ENCODE data around the gene B3GNT3.
"Not testable (repeated sequence)": the region's sequence is repeated elsewhere in the genome, so short reads cannot be mapped to it uniquely, and the experiment has no call there.

The B3GNT3 gene

GRCh38 chr19:17767559-17767958 is 27.4 kb upstream of the B3GNT3 start:
- no peak for DNase-seq

DNA sequence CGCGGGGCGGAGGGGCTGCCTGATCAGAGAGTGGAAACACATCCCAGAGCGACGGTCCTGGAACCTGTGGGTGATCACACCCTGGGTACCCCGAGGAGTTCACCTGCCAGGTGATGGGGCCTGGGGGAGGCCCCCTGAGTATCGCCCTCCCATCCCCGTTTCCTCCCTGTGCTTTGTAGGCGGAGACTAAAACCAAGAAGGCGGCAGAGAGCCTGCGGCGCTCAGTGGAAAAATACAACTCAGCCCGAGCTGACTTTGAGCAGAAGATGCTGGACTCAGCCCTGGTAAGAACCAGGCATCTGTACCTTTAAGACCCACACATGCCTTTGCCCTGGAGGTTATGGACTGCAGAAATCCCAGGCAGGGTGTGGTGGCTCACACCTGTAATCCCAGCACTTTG is 24.3 kb upstream of the B3GNT3 start:
- no peak for DNase-seq

- no peak for DNase-seq
Measured at GRCh38 chr19:17772172-17772571, 22.8 kb upstream of the B3GNT3 start.

- DNase-seq, result peak; percentile 38 to 43
Measured at GRCh38 chr19:17775245-17775927, 19.6 kb upstream of the B3GNT3 start.

DNA sequence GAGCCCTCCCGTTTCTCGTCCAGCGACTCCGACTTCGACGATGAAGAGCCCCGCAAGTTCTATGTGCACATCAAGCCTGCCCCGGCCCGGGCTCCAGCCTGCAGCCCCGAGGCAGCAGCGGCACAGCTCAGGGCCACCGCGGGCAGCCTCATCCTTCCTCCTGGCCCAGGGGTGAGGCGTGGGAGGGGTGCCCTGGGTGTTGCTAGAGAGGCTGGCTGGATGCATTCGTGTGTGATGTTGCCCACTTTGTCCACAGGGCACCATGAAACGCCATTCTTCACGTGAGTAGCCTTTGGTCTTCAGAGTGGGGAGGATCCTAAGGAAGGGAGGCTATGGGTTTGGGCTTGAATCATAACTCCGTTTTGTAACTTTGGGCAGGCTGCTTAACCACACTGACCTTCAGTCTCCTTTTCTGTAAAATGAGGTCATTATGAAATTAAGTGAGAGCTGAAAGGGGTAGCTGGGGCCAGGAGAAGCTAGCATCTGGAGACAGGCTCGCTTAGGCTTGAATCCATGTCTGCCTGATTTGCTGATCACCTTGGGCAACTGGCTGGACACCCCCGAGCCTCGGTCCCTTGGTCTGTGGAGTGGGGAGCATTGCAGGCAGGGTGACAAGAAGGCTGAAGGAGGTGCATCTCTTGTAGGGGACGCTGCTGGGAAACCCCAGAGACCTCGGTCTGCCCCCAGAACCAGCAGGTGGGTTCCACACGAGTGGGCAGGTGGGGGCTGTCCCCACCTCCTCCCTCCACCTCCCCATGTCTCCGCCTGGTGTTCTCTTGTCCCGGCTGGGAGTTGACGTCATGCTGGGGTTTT is 18.7 kb upstream of the B3GNT3 start:
- no peak for DNase-seq

DNA sequence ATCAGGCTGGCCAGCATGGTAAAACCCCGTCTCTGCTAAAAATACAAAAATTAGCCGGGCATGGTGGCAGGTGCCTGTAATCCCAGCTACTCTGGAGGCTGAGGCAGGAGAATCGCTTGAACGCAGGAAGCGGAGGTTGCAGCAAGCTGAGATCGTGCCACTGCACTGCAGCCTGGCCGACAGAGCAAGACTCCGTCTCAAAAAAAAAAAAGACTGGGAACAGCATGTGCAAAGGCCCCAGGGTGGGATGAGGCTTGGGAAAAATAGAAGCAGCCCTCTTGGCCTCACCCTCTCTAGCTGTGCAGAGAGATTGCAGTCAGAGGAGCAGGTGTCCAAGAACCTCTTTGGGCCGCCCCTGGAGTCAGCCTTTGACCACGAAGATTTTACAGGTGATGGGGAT is 17.1 kb upstream of the B3GNT3 start:
- DNase-seq, result not testable (repeated sequence)

DNA sequence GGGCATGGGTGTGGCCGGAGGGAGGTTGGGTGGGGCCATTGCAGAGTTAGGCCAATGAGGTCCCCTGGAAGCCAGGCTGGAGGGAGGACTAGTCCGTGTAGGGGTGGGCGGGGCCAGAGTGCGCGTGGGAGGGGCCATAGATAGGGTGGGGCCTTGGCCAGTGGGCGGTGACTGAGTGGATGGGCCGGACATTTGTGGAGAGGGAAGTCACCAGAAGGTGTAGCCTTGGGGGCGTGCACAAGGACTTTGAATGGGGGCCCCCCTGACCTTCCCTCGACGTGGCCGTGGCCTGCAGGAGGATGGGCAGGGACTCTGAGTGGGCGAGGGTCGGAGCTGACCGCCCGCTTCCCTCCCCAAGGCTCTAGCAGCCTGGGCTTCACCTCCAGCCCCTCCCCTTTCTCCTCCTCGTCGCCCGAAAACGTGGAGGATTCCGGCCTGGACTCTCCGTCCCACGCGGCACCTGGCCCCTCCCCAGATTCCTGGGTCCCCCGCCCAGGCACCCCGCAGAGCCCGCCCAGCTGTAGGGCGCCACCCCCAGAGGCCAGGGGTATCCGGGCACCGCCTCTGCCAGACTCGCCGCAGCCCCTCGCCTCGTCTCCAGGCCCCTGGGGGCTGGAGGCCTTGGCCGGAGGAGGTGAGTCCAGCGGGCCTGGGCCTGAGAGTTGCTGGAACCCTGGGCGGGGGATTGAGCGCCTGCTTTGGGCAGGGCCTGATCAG is 16.5 kb upstream of the B3GNT3 start:
- DNase-seq, result peak; percentile 55 to 61

DNA sequence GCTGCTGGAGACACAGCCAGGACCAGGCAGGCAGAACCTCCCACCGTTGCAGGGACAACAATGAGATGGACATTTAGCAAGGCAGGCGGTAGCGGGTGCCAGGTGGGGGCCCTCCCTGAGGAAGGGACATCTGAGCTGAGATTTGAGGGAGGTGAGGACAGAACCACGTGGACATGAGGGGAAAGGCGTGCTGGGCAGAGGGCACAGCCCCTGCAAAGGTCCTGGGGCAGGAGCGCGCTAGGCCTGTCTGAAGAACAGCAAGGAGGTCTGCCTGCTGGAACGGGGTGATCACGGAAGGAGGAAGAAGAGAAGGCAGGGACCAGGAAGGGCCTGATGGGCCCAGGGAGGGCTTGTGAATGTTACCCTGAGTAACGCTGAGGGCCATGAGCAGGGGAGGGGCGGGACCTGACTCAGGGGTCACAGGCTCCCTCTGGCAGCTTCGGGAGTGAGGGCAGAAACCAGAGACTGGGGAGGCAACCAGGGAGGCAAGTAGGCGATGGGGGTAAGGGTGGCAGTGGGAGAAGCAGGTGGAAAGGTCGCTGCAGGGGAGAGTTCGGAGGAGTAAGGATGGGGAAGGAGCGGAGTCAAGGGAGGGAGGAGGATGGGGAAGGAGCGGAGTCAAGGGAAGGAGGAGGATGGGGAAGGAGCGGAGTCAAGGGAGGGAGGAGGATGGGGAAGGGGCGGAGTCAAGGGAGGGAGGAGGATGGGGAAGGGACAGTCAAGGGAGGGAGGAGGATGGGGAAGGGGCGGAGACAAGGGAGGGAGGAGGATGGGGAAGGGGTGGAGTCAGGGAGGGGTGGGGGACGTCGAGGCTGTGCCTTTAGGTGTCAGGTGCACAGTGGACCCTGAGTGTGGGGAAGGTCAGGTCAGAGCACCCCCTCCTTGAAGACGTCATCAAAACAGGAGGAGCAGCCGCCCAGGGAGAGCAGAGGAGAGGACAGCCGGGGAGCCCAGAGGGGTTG is 15.7 kb upstream of the B3GNT3 start:
- no peak for DNase-seq

DNA sequence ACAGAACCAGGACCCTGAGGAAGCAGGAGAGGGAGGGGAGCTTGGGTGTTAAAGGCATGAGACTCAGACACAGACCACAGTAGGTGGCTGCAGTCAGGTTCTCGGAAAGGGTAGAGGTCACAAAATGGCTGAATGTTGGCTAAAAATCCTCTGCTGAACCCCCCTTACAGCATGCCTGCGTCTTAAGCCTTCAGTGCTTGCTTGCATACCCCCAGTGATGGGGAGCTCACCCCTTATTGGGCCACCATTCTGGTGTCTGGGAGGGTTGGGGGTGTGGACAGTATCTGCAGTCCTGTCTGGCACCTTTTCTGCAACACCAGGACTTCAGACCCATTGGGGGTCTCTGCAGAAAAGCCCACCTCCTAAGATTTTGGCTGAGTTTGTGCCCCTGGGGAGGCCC is 14.2 kb upstream of the B3GNT3 start:
- no peak for DNase-seq

DNA sequence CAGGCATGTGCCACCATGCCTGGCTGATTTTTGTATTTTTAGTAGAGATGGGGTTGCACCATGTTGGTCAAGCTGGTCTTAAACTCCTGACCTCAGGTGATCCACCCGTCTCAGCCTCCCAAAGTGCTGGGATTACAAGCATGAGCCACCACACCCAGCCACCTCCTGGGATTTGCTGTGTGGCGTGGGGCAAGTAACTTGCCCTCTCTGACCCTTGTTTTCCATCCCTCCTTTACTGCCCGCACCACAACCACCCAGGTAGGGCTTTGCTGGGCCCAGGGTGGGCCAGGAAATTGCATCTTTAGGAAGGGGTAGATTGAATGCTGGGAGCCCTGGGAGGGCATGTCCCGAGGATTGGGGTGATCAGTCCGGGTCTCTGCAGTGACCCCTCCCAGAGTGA is 11.2 kb upstream of the B3GNT3 start:
- not testable (repeated sequence) for DNase-seq

DNA sequence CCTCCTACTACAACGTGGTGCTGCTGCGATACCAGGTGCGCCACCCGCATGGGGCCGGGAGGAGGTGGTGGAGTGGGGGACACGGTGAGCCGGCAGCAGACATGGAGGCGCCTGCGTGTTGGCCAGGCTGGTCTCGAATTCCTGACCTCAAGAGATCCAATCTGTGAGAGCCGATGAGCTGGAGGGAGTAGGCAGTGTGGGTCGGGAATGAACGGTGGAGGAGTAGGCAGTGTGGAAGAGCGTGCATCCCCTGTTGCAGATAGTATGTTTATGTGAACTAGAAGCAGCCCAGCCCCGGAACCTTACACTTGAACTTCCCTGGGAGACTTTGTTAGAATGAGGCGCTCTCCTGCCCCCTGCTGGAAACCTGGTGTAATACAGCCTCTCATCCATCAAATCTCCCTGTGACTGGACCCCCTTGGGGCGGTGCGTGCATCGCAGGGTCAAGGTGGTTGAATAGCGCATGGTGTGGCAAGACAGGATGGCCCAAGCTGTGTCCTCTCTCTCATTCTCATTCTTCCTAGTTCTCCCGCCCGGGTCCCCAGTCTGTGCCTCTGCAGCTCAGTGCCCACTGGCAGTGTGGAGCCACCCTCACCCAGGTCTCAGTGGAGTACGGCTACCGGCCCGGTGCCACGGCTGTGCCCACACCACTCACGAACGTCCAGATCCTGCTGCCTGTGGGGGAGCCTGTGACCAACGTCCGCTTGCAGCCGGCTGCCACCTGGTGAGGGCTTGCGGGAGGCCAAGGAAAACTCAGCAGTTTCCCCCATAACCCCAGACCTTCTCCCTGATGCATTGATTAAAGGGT is 10.5 kb upstream of the B3GNT3 start:
- DNase-seq, result peak; percentile 75 to 76

DNA sequence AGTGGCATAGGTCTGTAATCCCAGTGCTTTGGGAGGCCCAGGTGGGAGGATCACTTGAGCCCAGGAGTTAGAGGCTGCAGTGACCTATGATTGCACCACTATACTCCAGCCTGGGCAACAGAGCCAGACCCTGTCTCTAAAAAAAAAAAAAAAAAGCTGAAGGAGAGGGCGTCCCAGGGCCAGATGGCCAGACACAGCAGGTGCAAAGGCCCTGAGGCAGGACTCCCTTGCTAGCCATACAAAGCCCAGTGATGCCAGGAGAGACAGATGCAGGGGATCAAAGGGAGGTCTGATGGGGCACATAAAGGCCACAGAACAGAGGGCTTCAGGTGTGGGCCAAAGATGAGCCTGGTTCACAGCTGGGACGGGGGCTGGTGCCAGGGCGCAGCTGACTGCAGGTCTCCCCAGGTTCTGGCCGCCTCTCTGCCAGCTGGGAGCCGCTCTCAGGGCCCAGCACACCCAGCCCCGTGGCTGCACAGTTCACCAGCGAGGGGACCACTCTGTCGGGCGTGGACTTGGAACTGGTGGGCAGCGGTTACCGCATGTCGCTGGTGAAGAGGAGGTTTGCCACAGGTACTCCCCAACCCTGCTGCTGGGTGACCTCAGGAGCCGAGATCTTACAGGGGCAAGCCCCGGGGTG is 7.5 kb upstream of the B3GNT3 start:
- no peak for DNase-seq

DNA sequence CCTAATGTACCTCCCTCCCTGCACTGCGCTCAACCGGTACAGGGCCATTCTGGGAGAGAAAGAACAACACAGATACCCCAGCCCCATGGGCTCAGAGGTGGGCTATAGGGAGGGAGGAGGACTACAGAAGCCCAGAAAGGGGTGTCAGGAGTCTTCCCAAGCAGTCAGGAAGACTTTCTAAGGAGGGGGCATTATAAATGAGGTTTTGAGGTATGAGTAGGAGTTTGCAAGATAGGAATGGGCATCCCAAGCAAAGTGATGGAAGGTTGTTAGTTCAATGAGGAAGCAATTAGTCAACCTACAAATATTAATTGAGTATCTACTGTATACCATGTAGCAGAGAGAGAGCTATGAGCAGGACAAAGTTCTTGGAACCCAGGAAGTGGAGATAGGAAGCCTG is 6.3 kb upstream of the B3GNT3 start:
- no peak for DNase-seq

DNA sequence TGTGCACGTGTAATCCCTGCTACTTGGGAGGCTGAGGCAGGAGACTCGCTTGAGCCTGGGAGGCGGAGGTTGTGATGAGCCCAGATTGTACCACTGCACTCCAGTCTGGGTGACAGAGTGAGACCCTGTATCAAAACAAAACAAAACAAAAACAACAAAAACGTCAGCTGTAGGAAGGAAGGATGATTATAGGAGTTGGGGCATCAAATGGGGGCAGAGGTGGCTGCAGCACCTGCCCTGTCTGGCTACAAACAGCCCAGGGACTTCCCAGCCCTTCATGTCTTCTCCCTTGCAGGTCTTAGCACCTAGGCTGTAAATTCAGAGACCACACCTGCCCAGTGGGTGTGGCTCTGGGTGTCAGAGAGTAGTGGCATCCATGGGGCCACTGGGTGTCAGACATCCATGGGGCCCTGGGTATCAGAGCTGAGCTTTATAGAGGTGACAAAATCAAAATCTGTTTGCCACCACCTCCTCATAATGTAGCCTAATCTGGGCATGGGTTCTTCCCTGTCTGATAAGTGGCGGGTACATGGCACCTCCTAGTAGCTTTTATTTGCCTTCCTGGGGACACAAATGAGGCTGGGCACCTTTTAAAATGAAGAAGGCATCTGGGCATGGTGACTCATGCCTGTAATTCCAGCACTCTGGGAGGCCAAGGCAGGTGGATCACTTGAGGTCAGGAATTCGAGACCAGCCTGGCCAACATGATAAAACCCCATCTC is 4.7 kb upstream of the B3GNT3 start:
- DNase-seq, result no peak

GRCh38 chr19:17794412-17794730 is 567 bp upstream of the B3GNT3 start:
- DNase-seq, result no peak

DNA sequence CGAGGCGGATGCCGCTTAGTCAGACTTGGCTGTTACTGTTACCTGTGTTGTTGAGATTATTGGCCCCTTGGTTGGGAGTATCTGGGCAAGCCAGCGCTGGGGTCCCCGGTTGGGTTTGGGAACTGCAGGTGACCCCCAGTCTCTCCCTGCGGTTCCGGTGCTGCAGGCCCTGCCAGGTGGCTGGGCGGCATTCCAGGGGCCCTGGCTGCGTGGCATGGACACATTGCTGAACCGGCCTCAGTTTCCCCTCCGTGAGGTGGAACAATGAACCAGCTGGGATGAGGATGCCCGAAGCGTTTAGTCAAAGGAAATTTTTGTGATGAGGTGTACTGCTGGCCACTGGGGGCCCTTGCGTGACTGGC is 538 bp downstream of the B3GNT3 start:
- DNase-seq, result no peak

- DNase-seq, result no peak
Measured at GRCh38 chr19:17796013-17796837, 1.3 kb downstream of the B3GNT3 start.

GRCh38 chr19:17796838-17797423 is 2.0 kb downstream of the B3GNT3 start:
- DNase-seq, result no peak

DNA sequence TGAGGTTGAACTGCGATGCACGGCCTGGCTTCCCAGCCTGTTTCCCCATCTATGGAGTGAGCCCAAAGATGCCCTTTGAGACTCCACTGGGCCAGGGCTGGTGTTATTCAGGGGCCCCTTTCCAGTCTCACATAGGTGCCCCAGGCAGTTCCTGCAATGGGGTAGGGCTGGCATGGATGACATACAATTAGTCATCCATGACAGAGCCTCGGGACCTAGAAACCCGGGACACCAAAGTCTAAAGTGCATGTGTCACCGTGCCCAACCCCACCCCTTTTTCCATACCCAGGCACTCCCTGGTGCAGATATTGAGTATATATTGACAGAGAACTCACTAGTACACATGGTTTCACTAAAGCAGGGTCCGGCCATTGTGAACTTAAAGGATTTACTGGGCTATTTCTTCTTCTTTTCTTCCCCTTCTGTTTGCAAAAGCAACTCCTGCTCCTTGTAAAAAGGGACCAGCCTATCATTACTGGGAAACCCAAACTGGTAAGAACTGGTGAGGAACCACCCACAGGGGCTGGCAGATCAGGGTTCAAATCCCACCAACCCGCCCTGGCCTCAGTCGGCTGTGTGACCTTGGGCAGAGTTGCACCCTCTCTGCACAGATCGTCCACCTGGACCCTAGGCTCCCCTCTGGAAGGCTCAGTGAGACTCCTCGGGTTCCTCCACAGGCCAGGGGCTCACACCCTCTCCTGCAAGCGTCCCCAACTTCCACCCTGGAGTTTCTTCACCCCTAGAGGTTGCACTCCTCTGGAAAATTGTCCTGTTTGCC is 2.7 kb downstream of the B3GNT3 start:
- DNase-seq, result peak; percentile 44 to 54
